ENCODE results near the gene RHBDL2.
"Not testable (repeated sequence)": the region's sequence is repeated elsewhere in the genome, so short reads cannot be mapped to it uniquely, and the experiment has no call there.

Gene RHBDL2, protein sequence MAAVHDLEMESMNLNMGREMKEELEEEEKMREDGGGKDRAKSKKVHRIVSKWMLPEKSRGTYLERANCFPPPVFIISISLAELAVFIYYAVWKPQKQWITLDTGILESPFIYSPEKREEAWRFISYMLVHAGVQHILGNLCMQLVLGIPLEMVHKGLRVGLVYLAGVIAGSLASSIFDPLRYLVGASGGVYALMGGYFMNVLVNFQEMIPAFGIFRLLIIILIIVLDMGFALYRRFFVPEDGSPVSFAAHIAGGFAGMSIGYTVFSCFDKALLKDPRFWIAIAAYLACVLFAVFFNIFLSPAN

DNA sequence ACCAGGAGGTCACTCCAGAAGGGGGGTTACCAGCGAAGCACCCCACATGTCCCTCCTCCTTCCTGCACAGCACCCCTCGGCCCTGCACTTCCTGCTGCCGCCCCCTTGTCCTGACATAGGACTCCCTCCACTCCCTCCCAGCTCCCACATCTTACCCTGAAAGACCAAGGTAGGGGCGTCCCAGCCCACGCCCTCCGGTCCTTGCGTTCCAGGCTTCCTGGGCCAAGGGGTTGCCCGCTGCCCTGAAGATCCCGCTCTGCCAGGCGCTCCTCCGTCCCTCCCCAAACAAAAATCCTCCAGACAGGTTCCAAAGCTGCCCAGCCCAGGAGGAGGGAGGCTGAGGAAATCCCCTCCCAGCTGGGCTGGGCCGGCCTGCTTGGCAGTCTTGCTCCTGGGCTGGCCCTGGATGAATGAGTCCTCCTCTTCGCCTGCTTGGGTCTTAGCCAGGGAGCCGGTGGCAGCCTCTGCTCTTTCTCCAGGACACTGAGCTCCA, at the start of gene RHBDL2:
Gene RHBDL2, minus strand, starts transcription at position 304 of the 493 bp plus-strand sequence. CDS start 22,618 bp downstream, outside the sequence.
- peak; percentile 38 for DNase-seq

DNA sequence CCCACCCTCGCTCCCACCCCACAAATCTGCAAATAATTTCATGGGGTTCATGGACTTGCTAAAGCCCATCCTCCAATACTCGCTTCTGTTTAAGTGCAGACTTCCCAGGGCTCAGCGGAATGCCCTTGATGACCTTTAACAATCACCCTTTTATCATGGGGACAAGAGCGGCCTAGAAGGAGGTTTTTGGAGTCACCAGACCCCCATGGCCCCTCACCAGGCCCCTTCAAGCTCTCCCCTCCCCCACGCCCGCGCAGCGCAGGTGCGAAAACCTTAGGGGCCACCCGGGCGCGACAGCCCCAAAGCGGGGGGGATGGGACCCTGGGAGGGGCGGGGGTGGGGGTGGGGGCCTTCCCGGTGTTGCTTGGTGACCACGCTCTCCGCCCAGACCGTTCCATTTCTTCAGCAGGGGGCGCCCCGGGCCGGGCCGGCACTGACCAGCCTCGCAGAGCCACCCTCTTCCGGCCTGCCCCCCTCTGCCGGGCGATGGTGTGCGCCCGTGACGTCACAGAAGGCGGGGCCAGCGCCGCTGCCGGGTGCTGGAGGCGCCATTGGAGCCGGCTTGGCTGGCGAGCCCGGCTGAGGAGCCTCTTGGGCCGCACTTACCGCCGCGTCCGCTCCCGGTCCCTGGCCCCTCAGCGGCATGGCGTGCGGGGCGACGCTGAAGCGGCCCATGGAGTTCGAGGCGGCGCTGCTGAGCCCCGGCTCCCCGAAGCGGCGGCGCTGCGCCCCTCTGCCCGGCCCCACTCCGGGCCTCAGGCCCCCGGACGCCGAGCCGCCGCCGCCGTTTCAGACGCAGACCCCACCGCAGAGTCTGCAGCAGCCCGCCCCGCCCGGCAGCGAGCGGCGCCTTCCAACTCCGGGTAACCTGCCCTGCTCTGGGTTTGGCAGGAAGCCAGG, 49.4 kb upstream of the RHBDL2 start, which contains the start of gene AKIRIN1:
Gene AKIRIN1, plus strand, starts transcription at position 539 of the 900 bp plus-strand sequence. Its CDS starts 105 bp downstream, at position 644.
- peak; percentile 88 for DNase-seq

DNA sequence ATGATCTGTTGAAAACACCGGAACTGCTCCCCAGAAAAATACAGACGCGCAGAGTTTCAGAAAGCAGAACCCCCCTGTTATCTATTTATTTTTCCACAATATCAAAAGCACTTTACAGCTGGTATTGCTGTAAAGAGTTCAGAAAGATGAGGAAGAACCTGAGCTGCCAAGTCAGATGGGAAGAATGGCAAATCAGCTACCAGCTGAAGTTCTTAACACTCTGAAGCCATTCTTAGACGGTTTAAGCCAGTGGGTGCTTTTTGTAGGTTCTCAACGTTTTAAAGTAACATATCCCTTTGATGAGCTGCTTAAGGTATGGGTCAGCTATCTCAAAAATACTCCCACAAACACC, 48.7 kb upstream of the RHBDL2 start:
- DNase-seq = no peak

DNA sequence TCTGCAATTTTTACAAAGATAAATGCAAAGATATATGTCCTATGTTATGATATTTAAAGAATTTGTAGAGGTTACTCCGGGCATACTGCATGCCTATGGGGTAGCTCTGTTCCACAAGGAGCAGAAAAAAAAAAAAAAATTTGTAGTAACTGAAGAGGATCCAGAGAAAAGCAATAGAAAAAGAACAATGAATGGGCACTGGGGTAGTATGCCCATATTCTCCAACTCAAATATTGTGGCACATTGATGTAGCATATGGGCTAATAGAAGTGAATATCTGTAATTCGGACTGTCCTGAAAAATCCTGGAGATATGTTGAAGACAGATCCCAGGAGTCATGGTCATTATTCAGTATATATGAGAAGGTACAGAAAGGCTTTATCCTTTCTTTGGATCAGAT, 48.3 kb upstream of the RHBDL2 start:
- DNase-seq = no peak

DNA sequence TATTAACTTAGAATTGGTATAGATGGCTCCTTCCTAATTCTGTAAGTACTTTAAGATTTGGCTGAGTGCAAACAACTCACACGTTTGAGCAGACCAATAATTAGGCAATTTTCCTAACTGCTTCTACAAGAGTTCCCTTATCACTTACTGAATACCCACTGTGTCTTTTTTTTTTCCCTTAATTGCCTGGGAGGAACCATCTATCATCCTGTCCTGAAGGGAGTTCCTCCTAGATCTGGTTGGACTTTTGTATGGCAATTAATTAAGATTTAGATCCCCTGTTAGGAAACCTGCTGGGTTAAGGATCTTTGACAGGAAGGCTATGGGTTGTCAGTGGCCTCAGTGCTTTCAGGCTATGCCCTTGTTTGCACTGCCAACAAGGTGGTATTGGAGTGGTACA, 37.8 kb upstream of the RHBDL2 start:
- DNase-seq = not testable (repeated sequence)

DNA sequence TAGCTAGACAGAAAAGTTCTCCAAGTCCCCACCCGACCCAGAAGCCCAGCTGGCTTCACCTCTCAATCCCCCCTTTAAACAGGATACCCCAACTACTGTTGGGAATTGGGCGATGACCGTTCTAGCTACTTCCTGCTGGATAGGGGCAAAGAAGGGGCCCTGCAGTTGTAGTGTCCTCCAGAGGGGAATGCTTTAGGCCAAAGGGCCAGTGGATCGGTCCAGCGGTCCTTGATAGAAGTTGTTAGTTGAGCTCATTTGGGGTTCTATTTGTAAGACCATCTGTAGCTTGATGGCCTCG, 36.6 kb upstream of the RHBDL2 start:
- DNase-seq = not testable (repeated sequence)

DNA sequence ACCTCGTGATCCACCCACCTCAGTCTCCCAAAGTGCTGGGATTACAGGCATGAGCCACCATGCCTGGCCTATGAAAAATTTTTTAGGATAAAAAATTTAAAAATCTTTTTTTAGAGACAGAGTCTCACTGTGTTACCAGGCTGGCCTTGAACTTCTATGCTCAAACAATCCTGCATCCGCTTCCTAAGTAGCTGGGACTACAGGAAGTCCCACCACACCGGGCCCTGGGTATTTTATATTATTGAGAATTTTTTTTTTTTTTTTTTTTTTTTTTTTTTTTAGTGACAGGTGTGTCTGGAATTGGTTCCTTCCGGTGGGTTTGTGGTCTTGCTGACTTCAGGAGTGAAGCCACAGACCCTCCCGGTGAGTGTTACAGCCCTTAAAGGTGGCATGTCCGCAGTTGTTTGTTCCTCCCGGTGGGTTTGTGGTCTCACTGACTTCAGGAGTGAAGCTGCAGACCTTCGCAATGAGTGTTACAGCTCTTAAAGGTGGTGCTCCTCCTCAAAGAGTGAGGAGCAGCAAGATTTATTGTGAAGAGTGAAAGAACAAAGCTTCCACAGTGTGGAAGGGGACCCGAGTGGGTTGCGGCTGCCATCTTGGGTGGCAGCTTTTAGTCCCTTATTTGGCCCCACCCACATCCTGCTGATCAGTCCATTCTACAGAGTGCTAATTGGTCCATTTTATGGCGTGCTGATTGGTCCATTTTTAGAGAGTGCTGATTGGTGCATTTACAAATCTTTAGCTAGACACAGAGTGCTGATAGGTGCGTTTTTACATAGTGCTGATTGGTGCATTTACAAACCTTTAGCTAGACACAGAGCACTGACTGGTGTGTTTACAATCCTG, 36.0 kb upstream of the RHBDL2 start:
- not testable (repeated sequence) for DNase-seq

DNA sequence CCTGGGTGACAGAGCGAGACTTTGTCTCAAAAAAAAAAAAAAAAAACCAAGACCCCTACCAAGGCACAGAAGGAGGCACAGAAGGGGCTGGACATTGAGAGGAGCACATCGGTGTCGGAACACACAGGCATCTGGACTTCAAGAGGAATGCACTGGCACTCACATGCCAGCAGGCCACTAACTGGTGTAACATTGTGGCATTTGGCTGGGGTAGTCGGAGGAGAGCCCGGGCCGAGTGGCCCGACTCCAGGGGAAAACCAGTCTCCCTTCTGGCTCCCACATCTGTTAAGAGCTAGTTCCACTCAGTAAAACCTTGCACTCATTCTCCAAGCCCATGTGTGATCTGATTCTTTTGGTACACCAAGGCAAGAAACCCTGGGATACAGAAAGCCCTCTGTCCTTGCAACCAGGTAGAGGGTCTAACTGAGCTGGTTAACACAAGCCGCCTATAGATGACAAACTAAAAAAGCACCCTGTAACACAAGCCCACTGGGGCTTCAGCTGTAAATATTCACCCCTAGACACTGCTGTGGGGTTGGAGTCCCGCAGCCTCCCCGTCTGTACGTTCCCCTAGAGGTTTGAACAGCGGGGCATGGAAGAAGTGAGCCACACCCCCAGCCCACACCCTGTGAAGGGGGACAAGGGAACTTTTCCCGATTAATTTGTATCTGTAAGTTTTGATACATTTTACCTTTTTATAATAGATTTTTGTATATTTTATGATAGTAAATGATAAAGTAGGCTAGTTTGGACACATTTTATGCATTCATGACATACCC, 32.2 kb upstream of the RHBDL2 start:
- no peak for DNase-seq

DNA sequence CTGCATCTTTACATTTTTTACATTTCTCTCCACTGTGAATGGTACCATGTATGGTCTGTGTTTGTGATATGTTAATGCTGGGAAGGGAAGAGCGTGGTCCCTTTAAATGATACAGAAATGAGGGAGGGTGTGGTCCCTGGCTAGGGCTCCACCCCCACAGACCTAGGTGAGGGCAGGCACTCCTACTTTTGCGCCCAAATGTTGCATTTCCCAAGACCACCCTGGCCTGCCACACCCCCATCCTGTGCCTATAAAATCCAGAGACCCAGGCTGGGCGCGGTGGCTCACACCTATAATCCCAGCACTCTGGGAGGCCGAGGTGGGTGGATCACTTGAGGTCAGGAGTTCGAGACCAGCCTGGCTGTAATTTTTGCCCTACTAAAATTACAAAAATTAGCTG, 31.5 kb upstream of the RHBDL2 start:
- not testable (repeated sequence) for DNase-seq

DNA sequence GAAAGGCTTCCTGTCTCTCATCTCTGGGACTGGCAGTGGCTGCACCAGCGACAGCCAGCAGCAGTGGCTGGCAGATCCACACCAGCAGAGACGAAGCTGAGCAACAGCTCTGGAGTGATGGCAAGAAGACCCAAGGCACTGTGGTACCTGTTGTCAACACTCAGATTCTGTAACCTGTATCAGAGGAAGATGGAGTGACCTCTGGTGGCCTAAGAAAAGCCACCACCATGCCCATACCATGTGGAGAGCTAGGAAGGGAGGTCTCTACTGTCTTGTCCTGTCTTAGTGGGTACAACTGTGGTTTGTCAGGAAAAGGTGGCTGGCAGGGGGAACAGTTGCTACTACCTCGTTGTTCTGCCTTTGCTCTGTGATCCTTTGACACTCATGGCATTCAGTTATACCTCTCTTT, 22.5 kb upstream of the RHBDL2 start:
- no peak for DNase-seq

DNA sequence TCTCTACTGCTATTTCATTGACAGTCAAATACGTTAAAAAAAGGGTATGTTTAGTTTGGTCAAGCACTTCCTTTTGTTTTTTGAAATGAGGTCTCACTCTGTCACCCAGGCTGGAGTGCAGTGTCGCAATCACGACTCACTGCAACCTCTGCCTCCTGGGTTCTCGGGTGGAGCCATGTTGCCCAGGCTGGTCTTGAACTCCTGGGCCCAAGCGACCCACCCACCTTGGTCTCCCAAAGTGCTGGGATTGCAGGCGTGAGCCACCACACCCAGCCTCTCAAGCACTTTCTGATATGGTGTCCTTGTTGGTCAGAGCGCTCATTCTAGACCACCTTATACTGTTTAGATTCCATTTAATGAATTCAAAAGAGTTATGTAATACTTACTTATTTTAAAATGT, 20.9 kb upstream of the RHBDL2 start:
- no peak for DNase-seq

DNA sequence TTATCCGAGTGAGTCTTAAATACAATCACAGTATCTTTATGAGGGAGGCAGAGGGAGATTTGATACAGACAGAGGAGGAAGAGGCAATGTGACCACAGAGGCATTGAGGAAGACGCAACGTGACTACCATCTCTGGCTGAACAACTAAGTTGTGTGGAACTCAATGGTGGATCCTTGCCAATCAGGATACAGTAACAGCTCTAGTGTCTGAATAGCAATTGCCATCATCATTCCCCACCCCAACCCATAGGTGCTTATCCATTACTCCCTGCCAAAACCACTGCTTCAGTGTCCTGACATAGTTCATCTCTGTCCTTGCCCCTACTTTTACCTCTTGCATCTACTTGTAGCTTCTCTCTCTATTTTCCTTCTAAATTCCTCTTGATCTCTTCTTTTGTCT, 20.5 kb upstream of the RHBDL2 start:
- no peak for DNase-seq

DNA sequence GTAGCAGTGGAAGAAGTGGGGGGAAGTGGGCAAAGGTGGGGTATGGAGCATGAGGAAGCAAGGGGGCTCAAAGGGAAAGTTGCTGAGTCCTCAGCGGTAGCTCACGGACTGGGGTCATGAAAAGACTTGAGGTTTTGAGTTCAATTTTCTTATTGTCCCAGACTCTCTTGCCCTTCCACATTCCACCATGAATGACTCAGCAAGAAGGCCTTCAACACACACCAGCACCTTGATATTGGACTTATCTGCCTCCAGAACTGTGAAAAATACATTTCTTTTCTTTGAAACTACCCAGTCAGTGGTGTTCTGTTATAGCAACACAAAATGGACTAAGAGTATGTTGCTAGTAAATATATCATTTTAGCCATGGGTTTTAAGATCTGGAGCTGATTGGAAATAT, 17.3 kb upstream of the RHBDL2 start:
- DNase-seq = no peak

DNA sequence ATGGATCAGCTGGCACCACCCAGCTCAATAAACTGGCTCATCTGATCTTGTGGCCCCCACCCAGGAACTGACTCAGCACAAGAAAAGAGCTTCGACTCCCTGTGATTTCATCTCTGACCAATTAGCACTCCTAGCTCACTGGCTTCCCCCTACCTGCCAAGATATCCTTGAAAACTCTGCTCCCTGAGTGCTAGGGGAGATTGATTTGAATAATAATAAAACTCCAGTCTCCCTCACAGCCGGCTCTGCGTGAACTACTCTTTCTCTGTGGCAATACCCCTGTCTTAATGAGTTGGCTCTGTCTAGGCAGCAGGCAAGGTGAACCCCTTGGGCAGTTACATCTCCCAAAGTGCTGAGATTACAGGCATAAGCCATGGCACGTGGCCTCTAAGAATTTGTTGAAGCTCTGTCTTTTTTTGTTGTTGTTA, 11.8 kb upstream of the RHBDL2 start:
- no peak for DNase-seq

DNA sequence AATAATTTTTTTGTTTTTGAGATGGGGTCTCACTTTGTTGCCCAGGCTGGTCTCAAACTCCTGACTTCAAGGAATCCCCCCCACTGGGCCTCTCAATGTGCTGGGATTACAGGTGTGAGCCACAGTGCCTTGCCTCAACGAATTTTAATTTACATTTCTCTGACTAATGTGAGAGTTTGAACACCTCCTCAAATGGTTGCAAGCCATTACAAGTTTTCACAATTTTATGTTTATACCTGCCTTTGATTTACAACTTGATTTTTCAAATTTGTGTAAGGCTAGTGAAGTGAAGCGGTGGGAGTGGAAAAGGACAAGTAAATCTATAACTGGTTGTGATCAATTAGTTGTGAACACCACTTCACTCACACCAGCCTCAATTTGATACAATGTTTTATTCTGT, 8.9 kb upstream of the RHBDL2 start:
- no peak for DNase-seq

DNA sequence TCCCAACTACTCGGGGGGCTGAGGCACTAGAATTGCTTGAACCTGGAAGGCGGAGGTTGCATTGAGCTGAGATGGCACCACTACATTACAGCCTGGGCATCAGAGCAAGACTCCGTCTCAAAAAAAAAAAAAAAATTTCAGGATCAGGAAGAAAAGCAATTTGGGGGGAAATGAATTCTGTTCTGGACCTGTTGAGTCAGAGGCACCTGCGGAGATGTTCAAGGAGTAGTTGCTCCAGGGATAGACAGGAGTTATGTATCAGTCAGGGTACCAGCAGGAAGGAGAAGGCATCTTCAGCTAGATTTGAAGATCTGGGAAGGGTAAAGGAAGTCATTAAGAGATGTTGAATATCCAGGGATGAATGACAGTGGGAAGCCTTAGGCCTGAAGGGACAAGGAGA, 2.9 kb upstream of the RHBDL2 start:
- DNase-seq = no peak

DNA sequence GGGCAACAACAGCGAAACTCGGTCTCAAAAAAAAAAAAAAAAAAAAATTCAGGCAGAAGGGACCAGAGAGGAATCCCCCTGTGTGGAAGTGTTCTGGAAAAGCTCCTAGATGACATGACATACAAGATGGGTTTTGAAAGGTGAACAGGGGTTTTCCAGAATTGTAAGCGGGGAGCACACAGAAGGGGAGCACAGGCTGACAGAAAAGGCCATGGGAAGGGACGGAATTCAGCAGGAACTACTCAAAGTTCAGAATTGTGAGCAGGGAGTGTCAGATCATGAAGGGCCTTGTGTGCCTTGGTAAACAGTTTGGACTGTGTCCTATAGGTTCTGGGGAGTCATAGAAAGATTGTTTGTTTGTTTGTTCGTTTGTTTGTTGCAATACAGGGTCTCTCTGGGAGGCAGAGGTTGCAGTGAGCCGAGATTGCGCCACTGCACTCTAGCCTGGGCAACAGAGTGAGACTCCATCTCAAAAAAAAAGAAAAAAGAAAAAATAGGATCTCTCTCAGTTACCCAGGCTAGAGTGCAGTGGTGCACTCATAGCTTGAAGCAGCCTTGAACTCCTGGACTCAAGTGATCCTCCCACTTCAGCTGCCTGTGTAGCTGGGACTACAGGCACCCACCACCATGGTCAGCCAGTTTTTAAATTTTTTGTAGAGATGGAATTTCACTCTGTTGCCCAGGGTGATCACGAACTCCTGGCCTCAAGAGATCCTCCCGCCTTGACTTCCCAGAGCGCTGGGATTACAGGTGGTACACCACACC, 1.2 kb upstream of the RHBDL2 start:
- no peak for DNase-seq

DNA sequence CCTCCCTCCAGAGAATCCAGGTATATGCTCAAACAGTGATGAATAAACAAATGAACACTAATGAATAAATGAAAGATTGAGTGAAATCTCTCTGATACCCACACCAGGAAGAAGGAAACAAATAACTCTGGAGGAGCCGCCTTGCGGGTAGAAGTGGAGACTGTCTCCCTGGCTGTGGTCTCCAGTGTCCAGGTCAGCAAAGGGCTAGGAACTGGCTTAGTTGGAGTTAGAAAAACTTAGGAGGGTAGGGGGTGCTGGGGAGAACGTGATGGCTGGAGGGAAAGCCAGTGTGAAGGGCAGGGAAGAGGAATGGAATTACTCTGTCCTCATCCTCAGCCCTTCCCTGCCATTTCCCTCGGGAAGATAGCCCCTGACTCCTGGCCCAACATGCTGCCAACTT, 537 bp downstream of the RHBDL2 start:
- DNase-seq = no peak

DNA sequence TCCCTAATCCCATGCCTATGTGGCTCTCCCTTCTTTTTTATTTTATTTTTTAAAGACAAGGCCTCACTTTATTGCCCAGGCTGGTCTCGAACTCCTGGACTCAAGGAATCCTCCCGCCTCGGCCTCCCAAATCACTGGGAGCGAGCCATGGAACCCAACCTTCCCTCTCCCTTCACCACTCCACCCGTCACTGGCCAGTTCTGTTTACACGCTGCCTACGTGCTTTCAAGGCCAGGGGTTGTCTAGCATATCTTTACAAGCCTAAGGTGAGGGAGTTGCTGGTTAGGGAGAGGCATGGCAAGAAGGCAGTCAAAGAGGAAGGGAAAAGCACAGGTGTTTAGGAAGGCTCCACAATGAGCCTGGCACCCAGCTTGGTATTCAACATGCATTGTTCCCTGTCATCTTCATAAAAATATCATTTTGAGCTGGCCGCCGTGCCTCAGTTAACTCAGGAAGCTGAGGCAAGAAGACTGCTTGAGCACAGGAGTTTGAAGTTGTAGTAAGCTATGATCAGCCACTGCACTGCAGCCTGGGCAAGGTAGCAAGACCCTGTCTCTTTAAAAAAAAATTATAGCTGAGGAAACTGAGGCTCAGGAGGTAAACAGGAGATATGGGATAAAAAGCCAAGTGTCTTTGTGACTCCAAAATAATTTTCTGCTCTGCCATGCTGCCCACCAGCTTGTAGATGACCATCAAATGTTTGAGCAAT, 1.1 kb downstream of the RHBDL2 start:
- DNase-seq = no peak

DNA sequence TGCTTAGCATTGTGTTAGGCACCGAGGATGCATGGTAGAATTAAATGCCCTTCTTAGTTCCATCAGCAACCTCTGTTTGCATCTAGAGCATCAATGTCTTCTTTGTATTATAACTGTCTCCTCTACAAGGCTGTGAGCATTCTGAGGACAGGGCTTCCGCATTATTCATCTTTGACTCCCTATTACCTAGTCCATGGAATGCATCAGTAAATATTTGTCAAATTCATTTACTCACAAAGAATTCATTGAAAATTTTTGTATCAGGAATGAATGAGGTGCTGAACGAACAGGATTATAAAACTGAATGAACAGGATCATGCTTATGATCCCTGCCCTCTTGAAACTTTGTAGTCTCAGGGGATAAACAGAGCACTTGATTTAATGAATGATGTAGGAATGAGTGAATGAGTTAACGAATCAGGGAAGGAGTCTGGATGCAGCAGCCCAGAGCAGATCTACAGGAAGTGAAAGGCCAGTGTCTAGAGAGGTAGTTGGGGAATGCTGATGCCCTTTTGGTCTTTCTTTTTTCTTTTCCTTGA, 2.8 kb downstream of the RHBDL2 start:
- DNase-seq = no peak

DNA sequence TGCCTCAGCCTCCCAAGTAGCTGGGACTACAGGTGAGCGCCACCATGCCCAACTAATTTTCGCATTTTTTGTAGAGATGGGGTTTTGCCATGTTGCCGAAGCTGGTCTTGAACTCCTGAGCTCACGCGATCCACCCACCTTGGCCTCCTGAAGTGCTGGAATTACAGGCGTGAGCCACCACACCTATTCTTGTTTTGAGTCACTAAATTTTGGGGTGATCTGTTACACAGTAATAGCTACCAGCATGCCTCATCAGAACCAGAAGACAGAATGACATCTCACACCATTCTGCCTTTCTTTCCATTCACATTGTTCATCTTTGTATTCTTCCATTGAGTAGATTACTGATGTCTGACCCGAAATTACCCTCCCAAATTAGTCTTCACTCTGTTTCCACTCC, 9.1 kb downstream of the RHBDL2 start:
- DNase-seq = no peak
